HCT116 (cell line): ENCODE measurements around the gene RAB3GAP2.

Experiments used
- CBX3 ChIP-seq: IDR thresholded peaks from 2 replicates; pipeline ENCODE4 v1.6.1; 2012; ENCODE audit warnings: low read depth
- CEBPB ChIP-seq: IDR thresholded peaks from 2 replicates; pipeline ENCODE4 v1.6.1; 2012; ENCODE audit warnings: low read depth
- EZH2 ChIP-seq: fragments of 200-600 bp; sonication (generic); IDR thresholded peaks from 2 replicates; pipeline ENCODE4 v1.6.1; 2017; ENCODE audit warnings: antibody characterized with exemption, mixed run types
- POLR2A ChIP-seq: IDR thresholded peaks from 2 replicates; pipeline ENCODE4 v1.7.0; 2011; ENCODE audit warnings: borderline replicate concordance; ENCODE audit not compliant: insufficient read depth, insufficient read length; ENCODE audit errors: extremely low read depth
- POLR2AphosphoS5 ChIP-seq: IDR thresholded peaks from 2 replicates; pipeline ENCODE4 v1.6.1; 2011; ENCODE audit warnings: mild to moderate bottlenecking, low read depth, low read length, moderate library complexity
- YY1 ChIP-seq: IDR thresholded peaks from 2 replicates; pipeline ENCODE4 v1.6.1; 2011; ENCODE audit warnings: low read length, low read depth, moderate library complexity, mild to moderate bottlenecking; ENCODE audit not compliant: insufficient replicate concordance; ENCODE audit errors: extremely low read depth
- TF ChIP-seq, protein P1 (sequence below), 3 experiments: fragments of 200-600 bp in 1 of 3; sonication (generic) in 1 of 3; IDR thresholded peaks in 2 of 3; conservative IDR thresholded peaks in 1 of 3; 2 replicates each; pipeline ENCODE4 v1.5.1; 2012 to 2017; ENCODE audit warnings: low read depth in 2 of 3, low read length in 2 of 3, antibody characterized with exemption in 1 of 3, borderline replicate concordance in 1 of 3, control low read depth in 1 of 3, mild to moderate bottlenecking in 1 of 3, mixed read lengths in 1 of 3, mixed run types in 1 of 3, moderate library complexity in 1 of 3; ENCODE audit not compliant: insufficient read depth in 1 of 3
- TF ChIP-seq, protein P2 (sequence below): IDR thresholded peaks from 2 replicates; pipeline ENCODE4 v1.6.1; 2012

DNA sequence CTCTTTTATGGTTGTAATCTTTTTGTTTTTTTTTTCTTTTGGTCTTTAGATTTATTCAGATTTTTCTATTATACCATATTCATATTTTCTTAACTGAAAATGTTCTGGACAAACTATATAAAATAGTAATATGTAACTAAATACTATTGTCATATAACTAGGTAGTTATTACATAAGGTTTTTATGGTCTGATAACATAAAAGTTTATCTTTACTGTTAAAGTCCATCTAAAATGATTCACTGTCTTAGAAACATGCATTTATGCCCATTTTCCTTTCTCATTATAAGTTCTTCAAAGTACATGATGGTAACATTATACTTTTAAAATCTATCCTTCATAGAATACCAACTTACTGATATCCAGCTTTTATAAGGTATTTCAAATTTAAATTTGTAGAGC lies 149.2 kb downstream of the RAB3GAP2 start:
- TF ChIP-seq, protein P1, sequence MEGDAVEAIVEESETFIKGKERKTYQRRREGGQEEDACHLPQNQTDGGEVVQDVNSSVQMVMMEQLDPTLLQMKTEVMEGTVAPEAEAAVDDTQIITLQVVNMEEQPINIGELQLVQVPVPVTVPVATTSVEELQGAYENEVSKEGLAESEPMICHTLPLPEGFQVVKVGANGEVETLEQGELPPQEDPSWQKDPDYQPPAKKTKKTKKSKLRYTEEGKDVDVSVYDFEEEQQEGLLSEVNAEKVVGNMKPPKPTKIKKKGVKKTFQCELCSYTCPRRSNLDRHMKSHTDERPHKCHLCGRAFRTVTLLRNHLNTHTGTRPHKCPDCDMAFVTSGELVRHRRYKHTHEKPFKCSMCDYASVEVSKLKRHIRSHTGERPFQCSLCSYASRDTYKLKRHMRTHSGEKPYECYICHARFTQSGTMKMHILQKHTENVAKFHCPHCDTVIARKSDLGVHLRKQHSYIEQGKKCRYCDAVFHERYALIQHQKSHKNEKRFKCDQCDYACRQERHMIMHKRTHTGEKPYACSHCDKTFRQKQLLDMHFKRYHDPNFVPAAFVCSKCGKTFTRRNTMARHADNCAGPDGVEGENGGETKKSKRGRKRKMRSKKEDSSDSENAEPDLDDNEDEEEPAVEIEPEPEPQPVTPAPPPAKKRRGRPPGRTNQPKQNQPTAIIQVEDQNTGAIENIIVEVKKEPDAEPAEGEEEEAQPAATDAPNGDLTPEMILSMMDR (IDR thresholded peaks at IDR 0.05 in 2 of 3, conservative IDR thresholded peaks at IDR 0.05 in 1 of 3; ENCODE audit: borderline replicate concordance in 1 of 3, insufficient read depth in 1 of 3, low read depth in 2 of 3, low read length in 2 of 3): no peak
- TF ChIP-seq POLR2A (no peak), EZH2 (no peak), POLR2AphosphoS5 (no peak), CBX3 (no peak), CEBPB (no peak), YY1 (no peak)
- TF ChIP-seq, protein P2, sequence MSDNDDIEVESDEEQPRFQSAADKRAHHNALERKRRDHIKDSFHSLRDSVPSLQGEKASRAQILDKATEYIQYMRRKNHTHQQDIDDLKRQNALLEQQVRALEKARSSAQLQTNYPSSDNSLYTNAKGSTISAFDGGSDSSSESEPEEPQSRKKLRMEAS: no peak
